ENCODE data around the gene ARHGEF26.

DNA sequence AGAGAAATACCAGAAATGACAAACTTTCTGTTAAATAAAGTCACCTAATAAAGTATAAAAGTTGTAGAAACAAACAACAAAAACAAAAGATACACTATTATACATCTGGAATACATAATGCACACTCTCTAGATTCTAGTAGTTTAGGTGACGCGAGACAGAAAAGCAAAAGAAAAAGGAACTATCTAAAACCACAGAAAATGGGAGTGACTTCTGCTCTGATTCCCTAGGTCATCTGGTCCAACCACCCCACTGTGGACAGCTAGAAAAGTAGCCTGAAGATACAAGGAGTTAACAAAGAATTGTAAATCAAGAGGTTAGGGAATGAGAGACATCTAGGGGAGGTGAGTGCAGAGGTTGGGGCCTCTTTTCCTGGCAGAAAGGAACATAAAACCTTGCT is 164.0 kb downstream of the ARHGEF26 start:
- TF ChIP-seq, protein P1, sequence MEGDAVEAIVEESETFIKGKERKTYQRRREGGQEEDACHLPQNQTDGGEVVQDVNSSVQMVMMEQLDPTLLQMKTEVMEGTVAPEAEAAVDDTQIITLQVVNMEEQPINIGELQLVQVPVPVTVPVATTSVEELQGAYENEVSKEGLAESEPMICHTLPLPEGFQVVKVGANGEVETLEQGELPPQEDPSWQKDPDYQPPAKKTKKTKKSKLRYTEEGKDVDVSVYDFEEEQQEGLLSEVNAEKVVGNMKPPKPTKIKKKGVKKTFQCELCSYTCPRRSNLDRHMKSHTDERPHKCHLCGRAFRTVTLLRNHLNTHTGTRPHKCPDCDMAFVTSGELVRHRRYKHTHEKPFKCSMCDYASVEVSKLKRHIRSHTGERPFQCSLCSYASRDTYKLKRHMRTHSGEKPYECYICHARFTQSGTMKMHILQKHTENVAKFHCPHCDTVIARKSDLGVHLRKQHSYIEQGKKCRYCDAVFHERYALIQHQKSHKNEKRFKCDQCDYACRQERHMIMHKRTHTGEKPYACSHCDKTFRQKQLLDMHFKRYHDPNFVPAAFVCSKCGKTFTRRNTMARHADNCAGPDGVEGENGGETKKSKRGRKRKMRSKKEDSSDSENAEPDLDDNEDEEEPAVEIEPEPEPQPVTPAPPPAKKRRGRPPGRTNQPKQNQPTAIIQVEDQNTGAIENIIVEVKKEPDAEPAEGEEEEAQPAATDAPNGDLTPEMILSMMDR (IDR thresholded peaks at IDR 0.05): no peak
- TF ChIP-seq ETV6 (CRISPR knock-in tag; IDR thresholded peaks at IDR 0.05) (no peak), NFYB (CRISPR knock-in tag; conservative IDR thresholded peaks at IDR 0.05; ENCODE audit: low read depth) (no peak), IRF2 (CRISPR knock-in tag; IDR thresholded peaks at IDR 0.05; ENCODE audit: borderline replicate concordance, low read depth) (no peak), ZBTB21 (CRISPR knock-in tag; IDR thresholded peaks at IDR 0.05; ENCODE audit: borderline replicate concordance) (no peak)
- TF ChIP-seq, protein P2, sequence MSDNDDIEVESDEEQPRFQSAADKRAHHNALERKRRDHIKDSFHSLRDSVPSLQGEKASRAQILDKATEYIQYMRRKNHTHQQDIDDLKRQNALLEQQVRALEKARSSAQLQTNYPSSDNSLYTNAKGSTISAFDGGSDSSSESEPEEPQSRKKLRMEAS (CRISPR knock-in tag; IDR thresholded peaks at IDR 0.05): no peak
- TF ChIP-seq, protein P3, sequence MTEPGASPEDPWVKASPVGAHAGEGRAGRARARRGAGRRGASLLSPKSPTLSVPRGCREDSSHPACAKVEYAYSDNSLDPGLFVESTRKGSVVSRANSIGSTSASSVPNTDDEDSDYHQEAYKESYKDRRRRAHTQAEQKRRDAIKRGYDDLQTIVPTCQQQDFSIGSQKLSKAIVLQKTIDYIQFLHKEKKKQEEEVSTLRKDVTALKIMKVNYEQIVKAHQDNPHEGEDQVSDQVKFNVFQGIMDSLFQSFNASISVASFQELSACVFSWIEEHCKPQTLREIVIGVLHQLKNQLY (CRISPR knock-in tag; IDR thresholded peaks at IDR 0.05): no peak

All from WTC11 (cell line).